H9 (cell line): ENCODE measurements around the gene WDPCP. TPM values are rescaled to one million over a fixed set of nuclear protein-coding genes. Genes with fewer than 3 reads are reported as not detected.

Source experiments
- DNase-seq: peaks from one replicate; pipeline ENCODE4 v3.0.0-alpha.2; 2017
- H2AFZ ChIP-seq: one replicate; pipeline ENCODE4 v1.6.1; 2013; ENCODE audit warnings: mild to moderate bottlenecking, low read length, control low read depth, moderate library complexity
- H2AK5ac ChIP-seq: 2 replicates; pipeline ENCODE4 v1.6.1; 2013; ENCODE audit warnings: low read length, control low read depth, mixed read lengths; ENCODE audit not compliant: insufficient read length
- H2BK120ac ChIP-seq: one replicate; pipeline ENCODE4 v1.6.1; 2013; ENCODE audit warnings: low read depth, mild to moderate bottlenecking, low read length, control low read depth, inconsistent platforms; ENCODE audit not compliant: poor library complexity, severe bottlenecking
- H2BK12ac ChIP-seq: 2 replicates; pipeline ENCODE4 v1.6.1; 2013; ENCODE audit warnings: low read length, control low read depth, mixed read lengths, low read depth; ENCODE audit not compliant: insufficient read length
- H2BK15ac ChIP-seq: 2 replicates; pipeline ENCODE4 v1.6.1; 2013; ENCODE audit warnings: low read depth, low read length, control low read depth
- H2BK20ac ChIP-seq: one replicate; pipeline ENCODE4 v1.6.1; 2013; ENCODE audit warnings: low read depth, mild to moderate bottlenecking, low read length, control low read depth, inconsistent platforms; ENCODE audit not compliant: poor library complexity, severe bottlenecking
- H2BK5ac ChIP-seq: 2 replicates; pipeline ENCODE4 v1.6.1; 2013; ENCODE audit warnings: low read length, control low read depth, mixed read lengths; ENCODE audit not compliant: insufficient read length
- H3K14ac ChIP-seq: 2 replicates; pipeline ENCODE4 v1.6.1; 2013; ENCODE audit warnings: low read length, control low read depth; ENCODE audit not compliant: insufficient read depth
- H3K18ac ChIP-seq: 2 replicates; pipeline ENCODE4 v1.6.1; 2013; ENCODE audit warnings: low read depth, mild to moderate bottlenecking, mixed read lengths, low read length, control low read depth; ENCODE audit not compliant: insufficient read length
- H3K23ac ChIP-seq: 2 replicates; pipeline ENCODE4 v1.6.1; 2013; ENCODE audit warnings: low read length, control low read depth, mixed read lengths, low read depth; ENCODE audit not compliant: insufficient read length
- H3K23me2 ChIP-seq: 2 replicates; pipeline ENCODE4 v1.6.1; 2013; ENCODE audit warnings: low read depth, mild to moderate bottlenecking, mixed read lengths, low read length, control low read depth; ENCODE audit not compliant: insufficient read length, poor library complexity, severe bottlenecking
- H3K27ac ChIP-seq: 2 replicates; pipeline ENCODE4 v1.5.1; 2013; ENCODE audit warnings: low read length, control low read depth, mixed read lengths, low read depth; ENCODE audit not compliant: insufficient read length
- H3K27me3 ChIP-seq: 2 replicates; pipeline ENCODE4 v1.6.1; 2013; ENCODE audit warnings: low read length, control low read depth, inconsistent platforms; ENCODE audit not compliant: insufficient read depth
- H3K4ac ChIP-seq: 2 replicates; pipeline ENCODE4 v1.6.1; 2013; ENCODE audit warnings: low read depth, mild to moderate bottlenecking, control low read depth, inconsistent platforms, low read length, moderate library complexity
- H3K4me1 ChIP-seq: 2 replicates; pipeline ENCODE4 v1.6.1; 2013; ENCODE audit warnings: low read length, control low read depth, inconsistent platforms; ENCODE audit not compliant: insufficient read depth
- H3K4me2 ChIP-seq: 2 replicates; pipeline ENCODE4 v1.6.1; 2013; ENCODE audit warnings: low read length, control low read depth, mixed read lengths; ENCODE audit not compliant: insufficient read length, insufficient read depth
- H3K56ac ChIP-seq: 2 replicates; pipeline ENCODE4 v1.6.1; 2013; ENCODE audit warnings: low read depth, mild to moderate bottlenecking, mixed read lengths, low read length, control low read depth; ENCODE audit not compliant: insufficient read length
- H3K79me1 ChIP-seq: 2 replicates; pipeline ENCODE4 v1.6.1; 2013; ENCODE audit warnings: low read depth, mild to moderate bottlenecking, moderate library complexity, low read length, control low read depth, inconsistent platforms; ENCODE audit not compliant: insufficient read depth, poor library complexity, severe bottlenecking
- H3K79me2 ChIP-seq: 2 replicates; pipeline ENCODE4 v1.6.1; 2013; ENCODE audit warnings: low read length, control low read depth, inconsistent platforms; ENCODE audit not compliant: insufficient read depth
- H3K9ac ChIP-seq: 2 replicates; pipeline ENCODE4 v1.6.1; 2013; ENCODE audit warnings: low read length, control low read depth, mixed read lengths; ENCODE audit not compliant: insufficient read length; ENCODE audit errors: extremely low read depth
- H3K9me3 ChIP-seq: one replicate; pipeline ENCODE4 v1.6.1; 2013; ENCODE audit warnings: low read depth, low read length, inconsistent platforms; ENCODE audit not compliant: control insufficient read depth
- H3T11ph ChIP-seq: one replicate; pipeline ENCODE4 v1.6.1; 2013; ENCODE audit warnings: mild to moderate bottlenecking, low read length, control low read depth, inconsistent platforms
- H4K20me1 ChIP-seq: one replicate; pipeline ENCODE4 v1.6.1; 2013; ENCODE audit not compliant: control insufficient read depth, insufficient read length, insufficient read depth
- H4K5ac ChIP-seq: 2 replicates; pipeline ENCODE4 v1.6.1; 2013; ENCODE audit warnings: low read depth, mild to moderate bottlenecking, mixed read lengths, low read length, control low read depth; ENCODE audit not compliant: insufficient read length
- H4K8ac ChIP-seq: replicated peaks from 2 replicates; pipeline ENCODE4 v1.6.1; 2013; ENCODE audit warnings: low read length, control low read depth, mixed read lengths, low read depth; ENCODE audit not compliant: insufficient read length
- H4K91ac ChIP-seq: 2 replicates; pipeline ENCODE4 v1.6.1; 2013; ENCODE audit warnings: low read depth, mild to moderate bottlenecking, moderate library complexity, mixed read lengths, low read length, control low read depth; ENCODE audit not compliant: insufficient read length
- H3K27ac Mint-ChIP-seq, 3 experiments: 2 replicates in 2 of 3; 3 replicates in 1 of 3; pipeline ENCODE4 v1.8.0; 2020 to 2021; ENCODE audit warnings: mixed read lengths in 3 of 3, mild to moderate bottlenecking in 1 of 3, moderate library complexity in 1 of 3
- H3K27me3 Mint-ChIP-seq: 2 replicates; pipeline ENCODE4 v1.8.0; 2021; ENCODE audit warnings: low read depth, mild to moderate bottlenecking, moderate library complexity, mixed read lengths
- H3K36me3 Mint-ChIP-seq, 3 experiments: 2 replicates in 2 of 3; 3 replicates in 1 of 3; pipeline ENCODE4 v1.8.0; 2020 to 2021; ENCODE audit warnings: low read depth in 3 of 3, mixed read lengths in 3 of 3; ENCODE audit not compliant: insufficient read depth in 1 of 3
- H3K4me1 Mint-ChIP-seq, 2 experiments: 2 replicates each; pipeline ENCODE4 v1.8.0; 2020; ENCODE audit warnings: mixed read lengths in 2 of 2
- H3K4me3 Mint-ChIP-seq, 2 experiments: 2 replicates in 1 of 2; 3 replicates in 1 of 2; pipeline ENCODE4 v1.8.0; 2020 to 2021; ENCODE audit warnings: mild to moderate bottlenecking in 2 of 2, mixed read lengths in 2 of 2, moderate library complexity in 1 of 2
- H3K9me3 Mint-ChIP-seq, 2 experiments: 2 replicates in 1 of 2; 3 replicates in 1 of 2; pipeline ENCODE4 v1.8.0; 2020; ENCODE audit warnings: mild to moderate bottlenecking in 2 of 2, mixed read lengths in 2 of 2, moderate library complexity in 1 of 2
- WGBS: extraction: QIAGEN DNeasy Blood & Tissue Kit; methylation state at CpG from one replicate; pipeline ENCODE4 v1.1.7; 2013; ENCODE audit warnings: missing lambda C conversion rate, low lambda C conversion rate, mixed read lengths; ENCODE audit not compliant: insufficient read length; ENCODE audit errors: extremely low coverage; 5-methylcytosine and 5-hydroxymethylcytosine counted together
- total RNA-seq: library from RNA; stranded (reverse); gene quantifications from 2 replicates; pipeline ENCODE4 v1.2.1, GENCODE V29; 2021
- TF ChIP-seq, protein P1 (sequence below): fragments of 200-600 bp; sonication (generic); conservative IDR thresholded peaks from 3 replicates; pipeline ENCODE4 v1.8.0; 2021; ENCODE audit warnings: antibody characterized with exemption, mild to moderate bottlenecking

WDPCP gene
- total RNA-seq, 1 experiment from 2014 or later, result 22.4 TPM

DNA sequence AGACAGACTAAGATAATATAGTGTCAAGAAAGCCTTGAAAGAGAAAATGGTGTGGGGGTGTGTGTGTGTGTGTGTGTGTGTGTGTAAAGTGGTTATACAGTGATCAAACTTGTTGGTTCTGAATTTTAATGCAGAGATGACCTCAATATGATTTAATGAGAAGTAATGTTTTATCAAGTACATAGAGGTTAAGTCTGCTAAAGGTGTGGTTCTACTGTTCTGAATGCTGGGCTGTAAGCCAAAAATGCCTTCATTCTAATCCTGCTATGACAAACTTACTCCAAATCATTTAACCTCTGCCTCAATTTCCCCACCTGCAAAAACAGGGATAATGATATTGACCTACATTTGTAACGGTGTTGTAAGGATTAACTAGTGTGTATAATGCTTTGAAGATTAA, 87.9 kb downstream of the WDPCP start:
- DNase-seq, result no peak
- Mint-ChIP-seq H3K27me3 (no peaks in the 10 kb centered on the region), H3K4me1 (peaks cover 36 to 46% of the 10 kb centered on the region in 2 experiments), H3K9me3 (no peaks in the 10 kb centered on the region), H3K27ac (no peak overlapping the region), H3K36me3 (no peaks in the 10 kb centered on the region; a peak in 1 of 7 replicates), H3K4me3 (no peak overlapping the region)
- Histone ChIP-seq H3K4me1 (peaks cover 7% of the 10 kb centered on the region; the same call in 1 of the 2 replicates), H2BK20ac (no peak overlapping the region), H4K91ac (no peak overlapping the region), H3K79me2 (peaks cover 3% of the 10 kb centered on the region; the same call in 1 of the 2 replicates), H3K14ac (no peak overlapping the region), H3K23me2 (no peaks in the 10 kb centered on the region), H2BK15ac (no peak overlapping the region), H4K5ac (no peak overlapping the region), H2BK12ac (no peak overlapping the region), H3K18ac (no peak overlapping the region), H3K27me3 (no peaks in the 10 kb centered on the region), H4K8ac (no peak overlapping the region), H3T11ph (no peak overlapping the region), H3K9ac (no peak overlapping the region), H3K79me1 (no peaks in the 10 kb centered on the region), H3K27ac (no peak overlapping the region), H2BK120ac (no peak overlapping the region), H3K4ac (no peak overlapping the region), H2AFZ (no peak overlapping the region), H3K9me3 (no peaks in the 10 kb centered on the region), H2BK5ac (no peak overlapping the region), H4K20me1 (no peaks in the 10 kb centered on the region), H3K4me2 (no peak overlapping the region), H3K56ac (no peak overlapping the region), H3K23ac (no peak overlapping the region), H2AK5ac (no peak overlapping the region)
- TF ChIP-seq, protein P1, sequence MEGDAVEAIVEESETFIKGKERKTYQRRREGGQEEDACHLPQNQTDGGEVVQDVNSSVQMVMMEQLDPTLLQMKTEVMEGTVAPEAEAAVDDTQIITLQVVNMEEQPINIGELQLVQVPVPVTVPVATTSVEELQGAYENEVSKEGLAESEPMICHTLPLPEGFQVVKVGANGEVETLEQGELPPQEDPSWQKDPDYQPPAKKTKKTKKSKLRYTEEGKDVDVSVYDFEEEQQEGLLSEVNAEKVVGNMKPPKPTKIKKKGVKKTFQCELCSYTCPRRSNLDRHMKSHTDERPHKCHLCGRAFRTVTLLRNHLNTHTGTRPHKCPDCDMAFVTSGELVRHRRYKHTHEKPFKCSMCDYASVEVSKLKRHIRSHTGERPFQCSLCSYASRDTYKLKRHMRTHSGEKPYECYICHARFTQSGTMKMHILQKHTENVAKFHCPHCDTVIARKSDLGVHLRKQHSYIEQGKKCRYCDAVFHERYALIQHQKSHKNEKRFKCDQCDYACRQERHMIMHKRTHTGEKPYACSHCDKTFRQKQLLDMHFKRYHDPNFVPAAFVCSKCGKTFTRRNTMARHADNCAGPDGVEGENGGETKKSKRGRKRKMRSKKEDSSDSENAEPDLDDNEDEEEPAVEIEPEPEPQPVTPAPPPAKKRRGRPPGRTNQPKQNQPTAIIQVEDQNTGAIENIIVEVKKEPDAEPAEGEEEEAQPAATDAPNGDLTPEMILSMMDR, result no peak
- no CpG with 5 or more reads among the region's 1 CpG for WGBS
